ENCODE measurements around the gene RCOR1. TPM values are rescaled to one million over a fixed set of nuclear protein-coding genes. Genes with fewer than 3 reads are reported as not detected.

RCOR1 gene
- total and polyA plus RNA-seq, 2 of the 4 experiments (the other 2 are of a cell fraction): 9.0 to 11.2 TPM

DNA sequence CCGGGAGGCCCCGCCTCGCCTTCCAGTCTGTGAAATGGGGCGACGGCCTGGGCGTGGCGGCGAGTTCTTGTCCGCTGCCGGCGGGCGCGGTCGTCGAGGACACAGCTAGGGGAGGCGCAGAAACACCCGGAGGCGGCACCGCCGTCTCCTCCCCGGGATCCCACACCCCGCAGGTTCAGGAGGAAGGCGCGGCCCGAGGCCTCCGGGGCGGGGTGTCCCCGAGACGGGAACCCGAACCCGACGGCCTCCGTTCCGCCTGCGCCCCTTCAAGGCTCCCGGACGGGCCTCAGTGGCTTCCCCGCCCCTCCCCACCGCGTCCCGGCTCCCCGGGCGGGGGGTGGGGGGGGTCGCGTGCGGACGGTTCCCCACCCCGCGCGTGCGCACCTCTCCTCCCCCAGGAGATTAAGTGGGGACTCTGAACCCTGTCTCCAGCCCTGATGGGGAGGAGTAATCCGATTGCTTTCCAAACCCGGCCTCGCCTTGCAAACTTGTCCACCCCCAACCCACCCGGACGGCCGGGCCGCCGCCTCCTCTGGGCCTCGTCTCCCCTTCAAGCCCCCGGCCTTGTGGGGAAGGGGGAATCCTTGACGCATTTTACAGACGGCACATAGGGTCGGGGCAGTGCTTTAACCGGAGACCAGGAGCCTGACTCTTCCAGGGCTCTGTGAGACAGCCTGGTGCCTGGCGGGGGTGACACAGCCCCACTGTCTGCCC is 47.5 kb upstream of the RCOR1 start:
- H2AK9ac ChIP-seq (replicated peaks; ENCODE audit: low read depth, low read length, poor library complexity): peak overlapping the region; percentile 5
- peaks cover 7% of the 10 kb centered on the region; the same call in 1 of the 2 replicates for H3K4me1 ChIP-seq (ENCODE audit: control insufficient read depth, insufficient read depth, low read length)
- ATAC-seq (ENCODE audit: low read depth): no peak
- no peaks in the 10 kb centered on the region; the same call in 1 of the 2 replicates for H3K9me1 ChIP-seq (ENCODE audit: insufficient read depth, low read length)
- H3K18ac ChIP-seq (ENCODE audit: low read depth, low read length): no peak overlapping the region
- no peak overlapping the region; the same call in 1 of the 2 replicates for H4K5ac ChIP-seq (ENCODE audit: low read depth, low read length)
- no peak overlapping the region for H3K56ac ChIP-seq (ENCODE audit: extremely low read depth, insufficient read depth, low read length)
- no peak overlapping the region for H2BK120ac ChIP-seq (ENCODE audit: low read depth, low read length)
- H3K27me3 ChIP-seq (ENCODE audit: control insufficient read depth, insufficient read depth, low read length): peaks cover 18% of the 10 kb centered on the region
- no peak overlapping the region for H3K4me3 ChIP-seq (ENCODE audit: insufficient read depth, low read depth, low read length)
- POLR2A ChIA-PET (ENCODE audit: unreplicated experiment): no interaction called here
- H3K4me2 ChIP-seq (ENCODE audit: low read depth, low read length): no peak overlapping the region
- H3K9ac ChIP-seq (ENCODE audit: low read depth, low read length): no peak overlapping the region
- no peak overlapping the region for H3K23ac ChIP-seq (ENCODE audit: low read depth, low read length)
- 38% methylated on average over 16 of the region's 66 CpGs; no CpG with 5 or more reads in 1 of the 2 experiments for WGBS, 2 experiments (ENCODE audit: extremely low coverage in 2 of 2, insufficient read length in 1 of 2)
- H3K79me1 ChIP-seq (ENCODE audit: low read depth in 1 of 2, low read length in 2 of 2): no peaks in the 10 kb centered on the region
- dilution Hi-C loops (cut with HindIII; ENCODE audit: low sequenced_read_pairs, unreplicated experiment): no loop called here
- no peak overlapping the region for H3K27ac ChIP-seq (ENCODE audit: insufficient read depth, low read length)
- no TSS peak for BruUV-seq (replicated peaks)
- no peaks in the 10 kb centered on the region for H3K36me3 ChIP-seq (ENCODE audit: control insufficient read depth, insufficient read depth, low read length)
- no peak overlapping the region for H2BK20ac ChIP-seq (ENCODE audit: low read depth, low read length)
- no peak overlapping the region for H2BK15ac ChIP-seq (ENCODE audit: low read depth, low read length)
- 0 out of 2 replicates have a peak, but pooled peaks cover 2% of the 10 kb centered on the region for H3K9me3 ChIP-seq (ENCODE audit: control insufficient read depth, insufficient read depth, low read length)
- no peak overlapping the region for H3K4ac ChIP-seq (ENCODE audit: low read depth, low read length)
- intact Hi-C loops (cut with micrococcal nuclease): no loop called here
- no peak overlapping the region for H4K8ac ChIP-seq (ENCODE audit: low read depth in 2 of 2, low read length in 2 of 2)
- H2AK5ac ChIP-seq (ENCODE audit: low read depth, low read length): no peak overlapping the region
- DNase-seq: no peak
- no peak overlapping the region for H3K14ac ChIP-seq (replicated peaks; ENCODE audit: low read depth, low read length)
- CTCF ChIA-PET: no interaction called here
- in situ Hi-C loops (cut with MboI; ENCODE audit: low sequenced_read_pairs): no loop called here
- H4K91ac ChIP-seq (ENCODE audit: insufficient read depth, low read depth, low read length): no peak overlapping the region
- no peaks in the 10 kb centered on the region for H4K20me1 ChIP-seq (ENCODE audit: insufficient read depth, low read length)
- H2AFZ ChIP-seq (replicated peaks; ENCODE audit: low read length, poor library complexity): peak overlapping the region; percentile 81
- no peak for TF ChIP-seq NFE2L2 (IDR thresholded peaks at IDR 0.05; ENCODE audit: low read depth, low read length)
- TF ChIP-seq SMC3 (IDR thresholded peaks at IDR 0.05; ENCODE audit: low read depth, low read length): no peak
- no peak for TF ChIP-seq RFX5 (IDR thresholded peaks at IDR 0.05; ENCODE audit: low read depth, low read length)
- no peak for TF ChIP-seq RAD21 (IDR thresholded peaks at IDR 0.05; ENCODE audit: low read length)
- TF ChIP-seq MXI1 (IDR thresholded peaks at IDR 0.05; ENCODE audit: borderline replicate concordance, low read depth, low read length): no peak
- TF ChIP-seq MAFK (IDR thresholded peaks at IDR 0.05; ENCODE audit: low read depth, low read length): no peak
- TF ChIP-seq, protein P1, sequence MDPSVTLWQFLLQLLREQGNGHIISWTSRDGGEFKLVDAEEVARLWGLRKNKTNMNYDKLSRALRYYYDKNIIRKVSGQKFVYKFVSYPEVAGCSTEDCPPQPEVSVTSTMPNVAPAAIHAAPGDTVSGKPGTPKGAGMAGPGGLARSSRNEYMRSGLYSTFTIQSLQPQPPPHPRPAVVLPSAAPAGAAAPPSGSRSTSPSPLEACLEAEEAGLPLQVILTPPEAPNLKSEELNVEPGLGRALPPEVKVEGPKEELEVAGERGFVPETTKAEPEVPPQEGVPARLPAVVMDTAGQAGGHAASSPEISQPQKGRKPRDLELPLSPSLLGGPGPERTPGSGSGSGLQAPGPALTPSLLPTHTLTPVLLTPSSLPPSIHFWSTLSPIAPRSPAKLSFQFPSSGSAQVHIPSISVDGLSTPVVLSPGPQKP (IDR thresholded peaks at IDR 0.05; ENCODE audit: borderline replicate concordance, low read depth, low read length): no peak
- no peak for TF ChIP-seq RCOR1 (IDR thresholded peaks at IDR 0.05; ENCODE audit: insufficient replicate concordance, low read length)
- TF ChIP-seq, protein P2, sequence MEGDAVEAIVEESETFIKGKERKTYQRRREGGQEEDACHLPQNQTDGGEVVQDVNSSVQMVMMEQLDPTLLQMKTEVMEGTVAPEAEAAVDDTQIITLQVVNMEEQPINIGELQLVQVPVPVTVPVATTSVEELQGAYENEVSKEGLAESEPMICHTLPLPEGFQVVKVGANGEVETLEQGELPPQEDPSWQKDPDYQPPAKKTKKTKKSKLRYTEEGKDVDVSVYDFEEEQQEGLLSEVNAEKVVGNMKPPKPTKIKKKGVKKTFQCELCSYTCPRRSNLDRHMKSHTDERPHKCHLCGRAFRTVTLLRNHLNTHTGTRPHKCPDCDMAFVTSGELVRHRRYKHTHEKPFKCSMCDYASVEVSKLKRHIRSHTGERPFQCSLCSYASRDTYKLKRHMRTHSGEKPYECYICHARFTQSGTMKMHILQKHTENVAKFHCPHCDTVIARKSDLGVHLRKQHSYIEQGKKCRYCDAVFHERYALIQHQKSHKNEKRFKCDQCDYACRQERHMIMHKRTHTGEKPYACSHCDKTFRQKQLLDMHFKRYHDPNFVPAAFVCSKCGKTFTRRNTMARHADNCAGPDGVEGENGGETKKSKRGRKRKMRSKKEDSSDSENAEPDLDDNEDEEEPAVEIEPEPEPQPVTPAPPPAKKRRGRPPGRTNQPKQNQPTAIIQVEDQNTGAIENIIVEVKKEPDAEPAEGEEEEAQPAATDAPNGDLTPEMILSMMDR (conservative IDR thresholded peaks at IDR 0.05; ENCODE audit: low read depth, low read length): no peak
- TF ChIP-seq CEBPB (IDR thresholded peaks at IDR 0.05; ENCODE audit: low read depth, low read length): no peak
- TF ChIP-seq CHD1 (IDR thresholded peaks at IDR 0.05; ENCODE audit: low read depth, low read length): no peak
- TF ChIP-seq, protein P3, sequence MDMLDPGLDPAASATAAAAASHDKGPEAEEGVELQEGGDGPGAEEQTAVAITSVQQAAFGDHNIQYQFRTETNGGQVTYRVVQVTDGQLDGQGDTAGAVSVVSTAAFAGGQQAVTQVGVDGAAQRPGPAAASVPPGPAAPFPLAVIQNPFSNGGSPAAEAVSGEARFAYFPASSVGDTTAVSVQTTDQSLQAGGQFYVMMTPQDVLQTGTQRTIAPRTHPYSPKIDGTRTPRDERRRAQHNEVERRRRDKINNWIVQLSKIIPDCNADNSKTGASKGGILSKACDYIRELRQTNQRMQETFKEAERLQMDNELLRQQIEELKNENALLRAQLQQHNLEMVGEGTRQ (IDR thresholded peaks at IDR 0.05; ENCODE audit: low read depth, low read length): no peak
- H2BK5ac ChIP-seq (ENCODE audit: low read depth, low read length, poor library complexity, severe bottlenecking): no peak overlapping the region
